Smooth muscle cell (in vitro differentiated cells): ENCODE data around the gene VMA21. TPM values are rescaled to one million over a fixed set of nuclear protein-coding genes. Genes with fewer than 3 reads are reported as not detected.

Source experiments
- DNase-seq: peaks from one replicate; lab custom pipeline; 2025; ENCODE audit not compliant: unreplicated experiment; lab: John Stamatoyannopoulos, UW
- H2AFZ ChIP-seq: fragments of 200-600 bp; sonication (generic); 2 replicates; pipeline ENCODE4 v1.6.0; 2016; ENCODE audit warnings: antibody characterized with exemption, low read depth, mild to moderate bottlenecking
- H3F3A ChIP-seq: fragments of 200-600 bp; sonication (generic); 2 replicates; pipeline ENCODE4 v1.6.0; 2017; ENCODE audit warnings: antibody characterized with exemption, low read depth
- H3K27ac ChIP-seq: fragments of 200-600 bp; sonication (generic); 2 replicates; pipeline ENCODE4 v1.5.1; 2016; ENCODE audit warnings: low read depth, mild to moderate bottlenecking
- H3K27me3 ChIP-seq: fragments of 200-600 bp; sonication (generic); 2 replicates; pipeline ENCODE4 v1.6.1; 2016; ENCODE audit warnings: low read depth, mild to moderate bottlenecking
- H3K36me3 ChIP-seq: fragments of 200-600 bp; sonication (generic); 2 replicates; pipeline ENCODE4 v1.5.1; 2016; ENCODE audit warnings: low read depth
- H3K4me1 ChIP-seq: fragments of 200-600 bp; sonication (generic); 2 replicates; pipeline ENCODE4 v1.5.1; 2016; ENCODE audit warnings: low read depth
- H3K4me2 ChIP-seq: fragments of 200-600 bp; sonication (generic); 2 replicates; pipeline ENCODE4 v1.6.0; 2016; ENCODE audit warnings: mild to moderate bottlenecking
- H3K4me3 ChIP-seq: fragments of 200-600 bp; sonication (generic); 2 replicates; pipeline ENCODE4 v1.5.1; 2016; ENCODE audit warnings: mild to moderate bottlenecking
- H3K79me2 ChIP-seq: fragments of 200-600 bp; sonication (generic); 2 replicates; pipeline ENCODE4 v1.6.0; 2016; ENCODE audit warnings: low read depth, mild to moderate bottlenecking
- H3K9ac ChIP-seq: fragments of 200-600 bp; sonication (generic); 2 replicates; pipeline ENCODE4 v1.6.0; 2016; ENCODE audit warnings: low read depth
- H3K9me3 ChIP-seq: fragments of 200-600 bp; sonication (generic); replicated peaks from 2 replicates; pipeline ENCODE4 v1.5.1; 2016; ENCODE audit warnings: low read depth
- H4K20me1 ChIP-seq: fragments of 200-600 bp; sonication (generic); 2 replicates; pipeline ENCODE4 v1.6.0; 2016; ENCODE audit warnings: low read depth
- WGBS: methylation state at CpG from one replicate; pipeline ENCODE4 v1.1.7; 2016; ENCODE audit warnings: low lambda C conversion rate; 5-methylcytosine and 5-hydroxymethylcytosine counted together
- polyA plus RNA-seq: library from polyadenylated mRNA; unstranded; fragments of >200 nt; fragmentation: Nextera tagmentation; extraction: Ambion mirVana; gene quantifications from 2 replicates; pipeline ENCODE4 v1.2.1, GENCODE V29; 2016
- total RNA-seq: library from RNA; depleted of rRNA; stranded (reverse); fragments of >200 nt; gene quantifications from 2 replicates; pipeline ENCODE4 v1.2.3, GENCODE V29; 2014
- TF ChIP-seq, protein P1 (sequence below): fragments of 200-600 bp; sonication (generic); IDR thresholded peaks from 2 replicates; pipeline ENCODE4 v1.5.1; 2017; ENCODE audit warnings: borderline replicate concordance, mild to moderate bottlenecking, antibody characterized with exemption; ENCODE audit not compliant: insufficient read depth, poor library complexity, severe bottlenecking

The VMA21 gene
- total and polyA plus RNA-seq, 2 experiments from 2014 or later, result 19.9 to 31.9 TPM

- DNase-seq, result no peak
- peak overlapping the region; percentile 85 for H3K4me2 ChIP-seq
- H3K27me3 ChIP-seq, result no peaks in the 10 kb centered on the region
- peaks cover 42% of the 10 kb centered on the region for H3K79me2 ChIP-seq
- H3K9me3 ChIP-seq, result no peaks in the 10 kb centered on the region
- H2AFZ ChIP-seq, result peak overlapping the region; percentile 45
- H3K9ac ChIP-seq, result peak overlapping the region; percentile 86
- H3K27ac ChIP-seq, result peak overlapping the region; percentile 93
- H3F3A ChIP-seq, result no peaks in the 10 kb centered on the region
- no peaks in the 10 kb centered on the region for H3K36me3 ChIP-seq
- H3K4me1 ChIP-seq, result peaks cover 5% of the 10 kb centered on the region
- H3K4me3 ChIP-seq, result peak overlapping the region; percentile 85
- WGBS, result 61% methylated on average over 20 of the region's 20 CpGs
- TF ChIP-seq, protein P1, sequence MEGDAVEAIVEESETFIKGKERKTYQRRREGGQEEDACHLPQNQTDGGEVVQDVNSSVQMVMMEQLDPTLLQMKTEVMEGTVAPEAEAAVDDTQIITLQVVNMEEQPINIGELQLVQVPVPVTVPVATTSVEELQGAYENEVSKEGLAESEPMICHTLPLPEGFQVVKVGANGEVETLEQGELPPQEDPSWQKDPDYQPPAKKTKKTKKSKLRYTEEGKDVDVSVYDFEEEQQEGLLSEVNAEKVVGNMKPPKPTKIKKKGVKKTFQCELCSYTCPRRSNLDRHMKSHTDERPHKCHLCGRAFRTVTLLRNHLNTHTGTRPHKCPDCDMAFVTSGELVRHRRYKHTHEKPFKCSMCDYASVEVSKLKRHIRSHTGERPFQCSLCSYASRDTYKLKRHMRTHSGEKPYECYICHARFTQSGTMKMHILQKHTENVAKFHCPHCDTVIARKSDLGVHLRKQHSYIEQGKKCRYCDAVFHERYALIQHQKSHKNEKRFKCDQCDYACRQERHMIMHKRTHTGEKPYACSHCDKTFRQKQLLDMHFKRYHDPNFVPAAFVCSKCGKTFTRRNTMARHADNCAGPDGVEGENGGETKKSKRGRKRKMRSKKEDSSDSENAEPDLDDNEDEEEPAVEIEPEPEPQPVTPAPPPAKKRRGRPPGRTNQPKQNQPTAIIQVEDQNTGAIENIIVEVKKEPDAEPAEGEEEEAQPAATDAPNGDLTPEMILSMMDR, result no peak
- H4K20me1 ChIP-seq, result peaks cover 13% of the 10 kb centered on the region
Measured at GRCh38 chrX:151396042-151396824, 773 bp upstream of the VMA21 start.

- Histone ChIP-seq H3K27me3 (no peaks in the 10 kb centered on the region), H2AFZ (no peak overlapping the region), H3K9me3 (no peaks in the 10 kb centered on the region), H3K36me3 (no peaks in the 10 kb centered on the region), H3K27ac (peak overlapping the region; percentile 93), H3F3A (no peaks in the 10 kb centered on the region), H3K4me2 (peak overlapping the region; percentile 84), H4K20me1 (peaks cover 28% of the 10 kb centered on the region), H3K4me3 (peak overlapping the region; percentile 85), H3K4me1 (peaks cover 5% of the 10 kb centered on the region), H3K9ac (peak overlapping the region; percentile 89), H3K79me2 (peaks cover 56% of the 10 kb centered on the region)
- DNase-seq, result no peak
- TF ChIP-seq, protein P1, result no peak
- WGBS, result 33% methylated on average over 2 of the region's 2 CpGs
Measured at GRCh38 chrX:151397741-151398070, 700 bp downstream of the VMA21 start.

GRCh38 chrX:151398346-151398745 lies 1.3 kb downstream of the VMA21 start:
- Histone ChIP-seq H3K9me3 (no peaks in the 10 kb centered on the region), H3K79me2 (peaks cover 58% of the 10 kb centered on the region), H3K27me3 (no peaks in the 10 kb centered on the region), H3K27ac (no peak overlapping the region), H3F3A (no peaks in the 10 kb centered on the region), H4K20me1 (peaks cover 34% of the 10 kb centered on the region), H3K9ac (no peak overlapping the region), H3K4me3 (peak overlapping the region; percentile 85), H3K36me3 (no peaks in the 10 kb centered on the region), H3K4me2 (peak overlapping the region; percentile 84), H2AFZ (no peak overlapping the region), H3K4me1 (peaks cover 5% of the 10 kb centered on the region)
- 76% methylated on average over 3 of the region's 3 CpGs for WGBS
- TF ChIP-seq, protein P1, result no peak
- DNase-seq, result no peak

GRCh38 chrX:151402719-151403390 lies 5.8 kb downstream of the VMA21 start:
- no peak overlapping the region for H3K4me2 ChIP-seq
- H3K4me3 ChIP-seq, result no peak overlapping the region
- WGBS, result 94% methylated on average over 22 of the region's 22 CpGs
- H2AFZ ChIP-seq, result no peak overlapping the region
- H3K27ac ChIP-seq, result no peak overlapping the region
- H3K9me3 ChIP-seq, result no peaks in the 10 kb centered on the region
- H4K20me1 ChIP-seq, result peaks cover 48% of the 10 kb centered on the region
- H3K36me3 ChIP-seq, result no peaks in the 10 kb centered on the region
- peaks cover 53% of the 10 kb centered on the region for H3K79me2 ChIP-seq
- DNase-seq, result no peak
- no peaks in the 10 kb centered on the region for H3F3A ChIP-seq
- no peaks in the 10 kb centered on the region for H3K27me3 ChIP-seq
- H3K9ac ChIP-seq, result no peak overlapping the region
- H3K4me1 ChIP-seq, result peaks cover 5% of the 10 kb centered on the region
- TF ChIP-seq, protein P1, result no peak
